Tibial nerve (tissue), 4 donors: ENCODE data around the gene EPHB3.

Experiments used
- EP300 ChIP-seq, 2 donors: sonication (generic); formaldehyde crosslinking; IDR thresholded peaks; one replicate each; pipeline ENCODE4 v1.6.1; 2017; ENCODE audit warnings: antibody characterized with exemption in 2 of 2, mild to moderate bottlenecking in 1 of 2
- POLR2A ChIP-seq, 2 donors: fragments of 450-650 bp; IDR thresholded peaks; one replicate each; pipeline ENCODE4 v1.6.1; 2017; ENCODE audit warnings: antibody characterized with exemption in 2 of 2, mild to moderate bottlenecking in 2 of 2, moderate library complexity in 2 of 2
- TF ChIP-seq, protein P1 (sequence below), 5 experiments: fragments of 200-600 bp in 3 of 5; fragments of 450-650 bp in 2 of 5; sonication (generic) in 3 of 5; IDR thresholded peaks; one replicate each; pipeline ENCODE4 v1.5.1; 2016 to 2019; ENCODE audit warnings: antibody characterized with exemption in 5 of 5, mild to moderate bottlenecking in 3 of 5, moderate library complexity in 2 of 5

DNA sequence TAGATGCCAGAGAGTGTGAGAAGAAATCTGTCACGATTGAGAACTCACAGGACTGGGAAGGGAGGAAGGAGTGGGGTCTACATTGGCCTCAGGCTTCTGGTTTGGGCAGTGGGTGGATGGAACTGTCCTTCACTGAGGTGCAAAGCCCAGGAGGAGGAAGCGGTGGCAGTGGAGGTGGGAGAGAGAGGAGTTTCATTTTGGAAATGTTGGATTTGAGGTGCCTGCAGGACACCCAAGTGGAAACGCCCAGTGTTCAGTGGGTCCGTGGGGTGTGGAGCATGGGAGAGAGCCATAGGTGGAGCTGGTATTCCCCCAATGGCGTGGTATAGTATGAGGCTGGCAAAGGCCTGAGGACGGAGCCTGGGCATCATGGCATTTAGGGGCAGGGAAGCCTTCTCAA is 9.3 kb upstream of the EPHB3 start:
- TF ChIP-seq, protein P1, sequence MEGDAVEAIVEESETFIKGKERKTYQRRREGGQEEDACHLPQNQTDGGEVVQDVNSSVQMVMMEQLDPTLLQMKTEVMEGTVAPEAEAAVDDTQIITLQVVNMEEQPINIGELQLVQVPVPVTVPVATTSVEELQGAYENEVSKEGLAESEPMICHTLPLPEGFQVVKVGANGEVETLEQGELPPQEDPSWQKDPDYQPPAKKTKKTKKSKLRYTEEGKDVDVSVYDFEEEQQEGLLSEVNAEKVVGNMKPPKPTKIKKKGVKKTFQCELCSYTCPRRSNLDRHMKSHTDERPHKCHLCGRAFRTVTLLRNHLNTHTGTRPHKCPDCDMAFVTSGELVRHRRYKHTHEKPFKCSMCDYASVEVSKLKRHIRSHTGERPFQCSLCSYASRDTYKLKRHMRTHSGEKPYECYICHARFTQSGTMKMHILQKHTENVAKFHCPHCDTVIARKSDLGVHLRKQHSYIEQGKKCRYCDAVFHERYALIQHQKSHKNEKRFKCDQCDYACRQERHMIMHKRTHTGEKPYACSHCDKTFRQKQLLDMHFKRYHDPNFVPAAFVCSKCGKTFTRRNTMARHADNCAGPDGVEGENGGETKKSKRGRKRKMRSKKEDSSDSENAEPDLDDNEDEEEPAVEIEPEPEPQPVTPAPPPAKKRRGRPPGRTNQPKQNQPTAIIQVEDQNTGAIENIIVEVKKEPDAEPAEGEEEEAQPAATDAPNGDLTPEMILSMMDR (IDR thresholded peaks at IDR 0.05), result no peak
- TF ChIP-seq POLR2A (IDR thresholded peaks at IDR 0.05), result no peak
- no peak for TF ChIP-seq EP300 (IDR thresholded peaks at IDR 0.05)
